ENCODE results near the gene DCTN2. TPM values are rescaled to one million over a fixed set of nuclear protein-coding genes. Genes with fewer than 3 reads are reported as not detected.

The DCTN2 gene
- polyA plus RNA-seq, 1 of the 3 experiments (the other 2 are of a cell fraction), result 122 TPM

GRCh38 chr12:57582440-57582839 is 35.4 kb upstream of the DCTN2 start:
- no peaks in the 10 kb centered on the region for H3K9me2 ChIP-seq
- no peaks in the 10 kb centered on the region for H4K20me1 ChIP-seq (ENCODE audit: insufficient read depth)
- no peak overlapping the region for H2AFZ ChIP-seq (ENCODE audit: low read depth)
- no peak overlapping the region for H3K9ac ChIP-seq
- no peak for DNase-seq
- H3K79me2 ChIP-seq (ENCODE audit: insufficient read depth), result no peaks in the 10 kb centered on the region
- peaks cover 21 to 70% of the 10 kb centered on the region in 2 experiments for H3K36me3 ChIP-seq (replicated peaks in 1 of 2; ENCODE audit: control insufficient read depth in 1 of 2, insufficient read depth in 2 of 2, low read length in 1 of 2)
- H3K4me3 ChIP-seq (ENCODE audit: low read depth in 2 of 2, low read length in 1 of 2), result no peak overlapping the region
- CTCF ChIA-PET, result interaction anchor here (0.6 to 7.6 kb wide), 30 partner anchors 11 to 1052 kb away, joined by 3 to 298 read pairs (median 6); partner anchors contain the start of genes ARHGEF25, B4GALNT1, DTX3 and OS9
- WGBS (ENCODE audit: low lambda C conversion rate), result 100% methylated on average over 1 of the region's 1 CpG
- TF ChIP-seq IRF3 (IDR thresholded peaks at IDR 0.05; ENCODE audit: low read depth, low read length) (no peak), RCOR1 (IDR thresholded peaks at IDR 0.05; ENCODE audit: low read length) (no peak), FOXM1 (IDR thresholded peaks at IDR 0.05; ENCODE audit: low read depth) (no peak), NFIC (IDR thresholded peaks at IDR 0.05; ENCODE audit: borderline replicate concordance) (no peak), FOXJ3 (CRISPR knock-in tag; IDR thresholded peaks at IDR 0.05) (no peak), ELF1 (IDR thresholded peaks at IDR 0.05) (no peak), MEF2A (IDR thresholded peaks at IDR 0.05; ENCODE audit: borderline replicate concordance, low read depth) (no peak), SIN3A (IDR thresholded peaks at IDR 0.05; ENCODE audit: borderline replicate concordance, low read depth, low read length) (no peak), GABPA (IDR thresholded peaks at IDR 0.05; ENCODE audit: low read depth) (no peak), PBX3 (IDR thresholded peaks at IDR 0.05) (no peak), POLR2AphosphoS5 (IDR thresholded peaks at IDR 0.05; ENCODE audit: low read depth, low read length) (no peak), GATA2 (CRISPR knock-in tag; IDR thresholded peaks at IDR 0.05) (no peak), RXRA (IDR thresholded peaks at IDR 0.05; ENCODE audit: borderline replicate concordance, low read depth) (no peak), MAX (IDR thresholded peaks at IDR 0.05; ENCODE audit: low read depth) (no peak), SMC3 (IDR thresholded peaks at IDR 0.05; ENCODE audit: low read depth, low read length) (no peak), JUND (IDR thresholded peaks at IDR 0.05) (no peak), NRF1 (IDR thresholded peaks at IDR 0.05; ENCODE audit: low read depth, low read length) (no peak), CTCF (IDR thresholded peaks at IDR 0.05) (no peak)
- TF ChIP-seq, protein P1, sequence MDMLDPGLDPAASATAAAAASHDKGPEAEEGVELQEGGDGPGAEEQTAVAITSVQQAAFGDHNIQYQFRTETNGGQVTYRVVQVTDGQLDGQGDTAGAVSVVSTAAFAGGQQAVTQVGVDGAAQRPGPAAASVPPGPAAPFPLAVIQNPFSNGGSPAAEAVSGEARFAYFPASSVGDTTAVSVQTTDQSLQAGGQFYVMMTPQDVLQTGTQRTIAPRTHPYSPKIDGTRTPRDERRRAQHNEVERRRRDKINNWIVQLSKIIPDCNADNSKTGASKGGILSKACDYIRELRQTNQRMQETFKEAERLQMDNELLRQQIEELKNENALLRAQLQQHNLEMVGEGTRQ (IDR thresholded peaks at IDR 0.05; ENCODE audit: borderline replicate concordance, low read depth, low read length), result no peak
- no peaks in the 10 kb centered on the region for H3K9me3 ChIP-seq
- no peak overlapping the region for H3K27ac ChIP-seq (ENCODE audit: low read depth in 2 of 2, low read length in 1 of 2)
- H3K4me1 ChIP-seq (ENCODE audit: control insufficient read depth in 1 of 2, insufficient read depth in 2 of 2, low read depth in 1 of 2, low read length in 1 of 2), result no peaks in the 10 kb centered on the region
- no peaks in the 10 kb centered on the region for H3K27me3 ChIP-seq (ENCODE audit: insufficient read depth)
- POLR2A ChIA-PET, result interaction anchor here (1.4 kb wide), 1 partner anchor 42 kb away, joined by 5 read pairs; no protein-coding TSS in a partner anchor
- H3F3A ChIP-seq (replicated peaks; ENCODE audit: insufficient read depth), result no peaks in the 10 kb centered on the region
- no peak overlapping the region for H3K4me2 ChIP-seq
